ENCODE measurements around the gene DGAT2.

DGAT2 gene

DNA sequence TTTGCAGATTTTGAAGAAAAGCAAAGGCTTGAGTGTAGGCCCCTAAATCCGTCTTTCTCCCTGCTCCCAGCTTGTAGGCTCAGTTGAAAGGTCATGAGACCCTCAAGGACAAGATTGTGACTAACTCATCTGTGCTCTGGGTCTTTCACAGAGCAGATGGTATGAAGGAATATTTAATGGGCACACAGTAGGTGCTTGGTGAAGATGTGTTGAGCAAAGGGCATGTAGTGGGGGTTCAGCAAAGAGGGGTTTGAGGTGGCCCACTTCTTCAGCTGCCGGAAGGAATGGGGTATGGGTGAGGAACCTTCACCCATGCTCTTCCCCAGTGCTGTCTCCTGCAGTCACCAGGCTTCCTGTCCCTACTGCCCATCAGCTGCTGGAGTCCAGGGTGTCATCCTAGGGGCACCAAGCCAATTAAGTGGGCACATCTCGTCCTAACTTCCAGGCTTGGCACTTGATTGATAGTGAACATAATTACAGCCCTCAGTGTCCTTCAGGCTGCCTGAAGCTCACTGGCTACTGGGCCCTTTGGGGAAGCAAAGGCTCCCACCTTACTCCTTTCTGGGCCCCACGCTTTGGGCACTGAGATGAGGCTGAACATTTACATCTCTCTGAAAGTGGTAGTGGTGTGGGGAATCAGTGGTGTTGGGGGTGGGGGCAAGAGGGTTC is 15.0 kb downstream of the DGAT2 start:
- H3K4me1 ChIP-seq (ENCODE audit: control insufficient read depth in 1 of 2, insufficient read depth in 2 of 2, low read length in 2 of 2) = no peaks in the 10 kb centered on the region
- H3K27ac ChIP-seq (ENCODE audit: low read length) = no peak overlapping the region

DNA sequence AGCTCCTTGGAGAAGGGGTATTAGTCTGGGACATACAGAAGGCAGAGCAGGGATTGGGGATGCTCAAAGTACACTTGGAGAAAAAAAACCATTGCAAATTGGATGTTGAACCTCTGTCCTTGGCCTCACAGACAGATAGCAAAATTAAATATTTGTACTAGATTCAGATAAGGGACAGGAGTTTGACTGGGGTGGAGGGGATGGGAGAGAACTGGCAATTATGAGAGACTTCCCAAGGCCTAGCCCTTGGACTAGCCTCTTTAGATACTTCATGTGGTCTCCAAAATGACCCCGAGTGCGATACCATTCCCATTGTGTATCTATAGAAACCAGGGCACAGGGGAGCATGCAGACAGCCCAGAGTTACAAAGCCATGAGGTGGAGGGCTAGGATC is 15.5 kb downstream of the DGAT2 start:
- no peak overlapping the region for H3K27ac ChIP-seq (ENCODE audit: low read length)
- no peaks in the 10 kb centered on the region for H3K4me1 ChIP-seq (ENCODE audit: control insufficient read depth in 1 of 2, insufficient read depth in 2 of 2, low read length in 2 of 2)
- H3K9me3 ChIP-seq (ENCODE audit: control insufficient read depth in 1 of 2, low read length in 2 of 2) = no peaks in the 10 kb centered on the region
- no peak overlapping the region for H3K4me3 ChIP-seq (ENCODE audit: low read depth in 1 of 2, low read length in 2 of 2)
- no peaks in the 10 kb centered on the region for H3K27me3 ChIP-seq (ENCODE audit: low read depth, low read length)
- H3K36me3 ChIP-seq (ENCODE audit: control insufficient read depth in 1 of 2, insufficient read depth in 2 of 2, low read length in 2 of 2) = no peaks in the 10 kb centered on the region

More for the DNA sequence above, 15.0 kb downstream of the DGAT2 start:
- Histone ChIP-seq H3K9me3 (ENCODE audit: control insufficient read depth in 1 of 2, low read length in 2 of 2) (no peaks in the 10 kb centered on the region), H3K36me3 (ENCODE audit: control insufficient read depth in 1 of 2, insufficient read depth in 2 of 2, low read length in 2 of 2) (no peaks in the 10 kb centered on the region), H3K27me3 (ENCODE audit: low read depth, low read length) (no peaks in the 10 kb centered on the region), H3K4me3 (ENCODE audit: low read depth in 1 of 2, low read length in 2 of 2) (no peak overlapping the region)

DNA sequence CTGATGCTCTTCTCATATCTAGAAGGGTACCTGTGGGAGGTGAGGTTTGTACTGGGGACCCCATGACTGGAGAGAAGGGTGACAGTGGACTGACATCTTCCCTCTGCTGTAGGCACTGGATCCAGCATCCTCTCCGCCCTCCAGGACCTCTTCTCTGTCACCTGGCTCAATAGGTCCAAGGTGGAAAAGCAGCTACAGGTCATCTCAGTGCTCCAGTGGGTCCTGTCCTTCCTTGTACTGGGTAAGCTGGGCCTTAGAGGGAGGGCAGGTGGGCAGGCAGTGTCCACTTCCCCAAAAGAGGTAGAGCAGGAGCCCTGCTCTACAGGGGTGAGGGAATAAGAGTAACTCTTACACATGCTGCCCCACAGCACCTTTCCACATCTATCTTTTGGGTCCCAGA is 15.9 kb downstream of the DGAT2 start:
- Histone ChIP-seq H3K27me3 (ENCODE audit: low read depth, low read length) (no peaks in the 10 kb centered on the region), H3K4me1 (ENCODE audit: control insufficient read depth in 1 of 2, insufficient read depth in 2 of 2, low read length in 2 of 2) (no peaks in the 10 kb centered on the region), H3K4me3 (ENCODE audit: low read depth in 1 of 2, low read length in 2 of 2) (no peak overlapping the region), H3K36me3 (ENCODE audit: control insufficient read depth in 1 of 2, insufficient read depth in 2 of 2, low read length in 2 of 2) (no peaks in the 10 kb centered on the region), H3K27ac (ENCODE audit: low read length) (no peak overlapping the region), H3K9me3 (ENCODE audit: control insufficient read depth in 1 of 2, low read length in 2 of 2) (no peaks in the 10 kb centered on the region)

DNA sequence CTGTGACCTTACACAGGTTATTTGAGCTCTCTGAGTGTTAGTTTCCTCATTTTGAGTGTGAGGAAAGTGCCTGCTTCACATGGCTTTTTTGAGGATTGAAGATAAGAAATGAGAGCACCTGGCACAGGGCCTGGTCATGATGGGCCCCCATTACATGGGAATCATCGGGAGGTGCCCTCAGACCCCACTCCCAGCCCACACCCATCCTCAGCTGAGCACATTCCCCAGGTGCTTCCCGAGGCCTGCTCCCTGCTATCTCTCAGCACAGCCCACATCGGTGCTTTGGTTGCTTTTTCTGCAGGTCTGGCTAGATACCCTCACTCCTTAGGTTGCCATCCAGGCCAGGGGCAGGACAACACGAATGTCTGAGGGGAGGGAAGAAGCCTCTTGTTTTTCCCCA is 16.6 kb downstream of the DGAT2 start:
- Histone ChIP-seq H3K4me3 (ENCODE audit: low read depth in 1 of 2, low read length in 2 of 2) (no peak overlapping the region), H3K4me1 (ENCODE audit: control insufficient read depth in 1 of 2, insufficient read depth in 2 of 2, low read length in 2 of 2) (no peaks in the 10 kb centered on the region)

DNA sequence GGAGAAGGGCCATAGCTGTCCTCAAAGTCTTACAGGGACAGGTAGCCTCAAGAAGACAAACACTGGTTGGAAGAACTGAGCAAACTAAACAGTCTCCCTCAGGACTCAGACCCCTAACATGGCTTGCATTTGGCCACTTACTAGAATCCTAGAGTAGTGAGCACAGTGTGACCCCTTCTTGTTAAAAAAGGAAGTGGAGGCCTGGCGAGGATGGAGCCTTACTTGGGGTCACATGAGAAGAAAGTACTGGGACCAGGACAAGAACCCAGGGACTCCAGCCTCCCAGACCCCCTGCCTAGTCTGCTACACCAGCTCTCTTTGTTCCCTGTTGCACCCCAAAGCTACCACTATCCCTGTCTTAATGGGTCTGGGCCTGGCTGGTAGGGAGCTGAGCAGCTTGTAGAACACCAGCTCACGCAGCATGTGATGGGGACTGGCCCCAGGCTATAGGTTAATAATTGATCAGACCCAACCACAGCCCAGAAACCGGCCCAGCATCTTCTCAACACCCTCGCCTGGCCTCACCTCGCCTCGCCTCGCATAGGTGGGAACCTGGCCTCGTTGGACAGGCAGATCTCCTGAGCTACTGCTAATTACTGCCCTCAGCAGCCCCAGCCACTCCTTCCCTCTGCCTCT is 17.6 kb downstream of the DGAT2 start:
- Histone ChIP-seq H3K36me3 (ENCODE audit: control insufficient read depth in 1 of 2, insufficient read depth in 2 of 2, low read length in 2 of 2) (no peaks in the 10 kb centered on the region), H3K27me3 (ENCODE audit: low read depth, low read length) (no peaks in the 10 kb centered on the region), H3K4me3 (ENCODE audit: low read depth in 1 of 2, low read length in 2 of 2) (no peak overlapping the region), H3K27ac (ENCODE audit: low read length) (no peak overlapping the region), H3K4me1 (ENCODE audit: control insufficient read depth in 1 of 2, insufficient read depth in 2 of 2, low read length in 2 of 2) (no peaks in the 10 kb centered on the region), H3K9me3 (ENCODE audit: control insufficient read depth in 1 of 2, low read length in 2 of 2) (no peaks in the 10 kb centered on the region)

More for the DNA sequence above, 16.6 kb downstream of the DGAT2 start:
- Histone ChIP-seq H3K27me3 (ENCODE audit: low read depth, low read length) (no peaks in the 10 kb centered on the region), H3K9me3 (ENCODE audit: control insufficient read depth in 1 of 2, low read length in 2 of 2) (no peaks in the 10 kb centered on the region), H3K27ac (ENCODE audit: low read length) (no peak overlapping the region), H3K36me3 (ENCODE audit: control insufficient read depth in 1 of 2, insufficient read depth in 2 of 2, low read length in 2 of 2) (no peaks in the 10 kb centered on the region)

DNA sequence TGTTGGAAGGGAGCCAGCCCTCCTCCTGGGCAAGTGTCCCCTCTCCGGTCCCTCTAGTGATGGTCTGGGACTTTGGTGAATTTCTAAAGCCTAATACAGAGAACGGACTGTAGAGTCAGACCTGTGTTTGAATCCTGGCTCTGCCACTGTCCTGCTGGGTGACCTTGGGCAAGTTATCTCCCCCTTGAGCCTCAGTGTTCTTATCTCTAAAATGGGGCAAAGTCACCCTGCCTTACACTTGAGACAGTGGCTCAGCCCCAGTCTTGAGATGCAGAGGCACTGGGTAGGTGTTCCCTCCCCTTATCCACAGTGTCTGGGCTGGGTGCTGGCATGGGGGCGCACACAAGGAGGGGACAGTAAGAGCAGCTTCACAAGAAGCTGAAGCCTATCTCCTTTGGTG is 20.9 kb downstream of the DGAT2 start:
- no peaks in the 10 kb centered on the region for H3K9me3 ChIP-seq (ENCODE audit: control insufficient read depth in 1 of 2, low read length in 2 of 2)

DNA sequence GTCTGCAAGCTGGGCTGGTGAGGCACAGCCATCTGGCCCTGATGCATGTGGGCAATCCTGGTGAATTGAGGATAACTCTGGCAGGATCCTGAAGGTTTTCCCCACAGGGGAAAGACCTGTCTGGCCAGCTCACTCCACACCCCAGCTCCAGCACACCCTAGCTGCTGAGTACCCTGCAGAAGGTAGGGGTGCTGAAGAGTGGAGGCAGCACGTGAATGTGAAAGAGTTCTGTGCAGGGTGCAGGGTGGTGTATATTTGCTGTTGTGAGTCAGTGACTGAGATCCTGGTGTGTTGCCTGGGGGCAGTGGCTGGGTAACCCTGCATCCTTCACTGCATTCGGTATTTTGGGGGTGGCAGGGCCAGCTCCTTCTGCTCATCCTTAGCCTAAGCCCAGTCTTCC is 22.4 kb downstream of the DGAT2 start:
- Histone ChIP-seq H3K27ac (ENCODE audit: low read length) (no peak overlapping the region), H3K4me1 (ENCODE audit: control insufficient read depth in 1 of 2, insufficient read depth in 2 of 2, low read length in 2 of 2) (no peaks in the 10 kb centered on the region), H3K9me3 (ENCODE audit: control insufficient read depth in 1 of 2, low read length in 2 of 2) (no peaks in the 10 kb centered on the region), H3K36me3 (ENCODE audit: control insufficient read depth in 1 of 2, insufficient read depth in 2 of 2, low read length in 2 of 2) (no peaks in the 10 kb centered on the region), H3K4me3 (ENCODE audit: low read depth in 1 of 2, low read length in 2 of 2) (no peak overlapping the region), H3K27me3 (ENCODE audit: low read depth, low read length) (no peaks in the 10 kb centered on the region)

More for the DNA sequence above, 20.9 kb downstream of the DGAT2 start:
- Histone ChIP-seq H3K4me3 (ENCODE audit: low read depth in 1 of 2, low read length in 2 of 2) (no peak overlapping the region), H3K27me3 (ENCODE audit: low read depth, low read length) (no peaks in the 10 kb centered on the region), H3K27ac (ENCODE audit: low read length) (no peak overlapping the region), H3K4me1 (ENCODE audit: control insufficient read depth in 1 of 2, insufficient read depth in 2 of 2, low read length in 2 of 2) (no peaks in the 10 kb centered on the region), H3K36me3 (ENCODE audit: control insufficient read depth in 1 of 2, insufficient read depth in 2 of 2, low read length in 2 of 2) (no peaks in the 10 kb centered on the region)

DNA sequence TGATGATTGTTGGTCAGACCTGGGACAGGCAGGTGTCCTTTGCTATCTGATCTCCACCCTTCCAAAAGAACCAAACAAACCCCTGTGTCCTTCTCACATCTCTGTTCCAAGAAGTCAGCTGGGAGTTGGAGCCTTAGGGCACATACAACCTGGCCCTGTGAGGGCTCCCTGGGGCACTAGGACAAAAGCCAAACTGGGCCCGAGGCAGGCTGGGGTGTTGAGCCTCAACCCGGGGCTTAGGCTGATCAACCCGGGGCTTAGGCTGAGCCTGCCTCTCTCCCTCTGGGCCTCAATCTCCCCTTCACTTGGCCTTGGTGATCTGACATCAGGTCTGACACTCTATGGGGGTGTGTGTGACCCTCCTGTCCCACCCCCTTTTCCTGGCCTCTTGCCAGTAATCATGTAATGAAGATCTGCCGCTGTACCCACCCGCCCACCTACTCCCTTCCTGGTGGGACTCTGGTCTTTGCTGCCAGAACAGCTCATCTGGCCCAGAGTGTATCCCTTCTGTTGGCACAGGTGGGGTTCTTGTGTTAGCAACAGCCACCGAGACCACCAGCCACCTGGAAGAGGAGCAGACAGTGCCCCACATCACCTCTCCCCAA is 23.7 kb downstream of the DGAT2 start:
- no peaks in the 10 kb centered on the region for H3K9me3 ChIP-seq (ENCODE audit: control insufficient read depth in 1 of 2, low read length in 2 of 2)
- no peaks in the 10 kb centered on the region for H3K36me3 ChIP-seq (ENCODE audit: control insufficient read depth in 1 of 2, insufficient read depth in 2 of 2, low read length in 2 of 2)
- no peak overlapping the region for H3K4me3 ChIP-seq (ENCODE audit: low read depth in 1 of 2, low read length in 2 of 2)

DNA sequence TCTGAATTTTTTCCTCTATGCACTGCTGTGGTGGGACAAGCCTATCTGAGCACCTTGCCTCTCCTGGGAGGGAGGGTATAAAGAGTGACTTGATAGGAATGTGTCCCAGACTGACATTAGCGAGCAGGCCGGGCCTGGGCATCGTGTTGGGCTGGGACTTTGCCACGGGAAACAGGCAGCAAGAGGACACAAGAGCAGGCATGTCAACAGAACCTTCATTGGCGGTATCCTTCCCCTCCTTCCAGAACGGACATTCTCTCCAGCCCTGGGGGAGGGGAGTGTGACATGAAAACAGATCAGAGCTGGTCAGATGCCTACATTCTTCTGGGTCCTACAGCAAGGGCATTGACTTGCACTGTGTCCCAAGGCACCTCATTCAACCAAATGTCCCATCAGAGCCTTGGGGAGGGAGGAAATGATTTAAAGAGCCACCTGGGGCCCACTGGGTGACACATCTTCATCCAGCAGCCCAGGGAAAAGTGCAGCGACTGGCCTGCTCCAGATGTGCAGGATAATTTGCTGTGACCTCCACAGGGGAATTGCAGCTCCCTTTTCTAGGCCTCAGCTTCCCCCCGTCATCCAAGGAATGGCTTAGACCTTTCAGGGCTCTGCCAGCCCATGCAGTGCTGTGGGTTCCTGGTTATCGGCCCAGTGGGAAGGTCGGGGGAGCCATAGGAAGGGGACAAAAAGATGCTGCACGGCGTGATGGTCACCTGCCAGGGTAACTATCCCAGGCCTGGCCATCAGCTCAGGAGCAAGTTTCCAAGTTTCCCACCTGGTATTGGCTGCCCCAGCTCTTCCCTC is 24.6 kb downstream of the DGAT2 start:
- Histone ChIP-seq H3K4me1 (ENCODE audit: control insufficient read depth in 1 of 2, insufficient read depth in 2 of 2, low read length in 2 of 2) (no peaks in the 10 kb centered on the region), H3K4me3 (ENCODE audit: low read depth in 1 of 2, low read length in 2 of 2) (no peak overlapping the region), H3K27ac (ENCODE audit: low read length) (no peak overlapping the region), H3K9me3 (ENCODE audit: control insufficient read depth in 1 of 2, low read length in 2 of 2) (no peaks in the 10 kb centered on the region), H3K36me3 (ENCODE audit: control insufficient read depth in 1 of 2, insufficient read depth in 2 of 2, low read length in 2 of 2) (no peaks in the 10 kb centered on the region), H3K27me3 (ENCODE audit: low read depth, low read length) (no peaks in the 10 kb centered on the region)

More for the DNA sequence above, 23.7 kb downstream of the DGAT2 start:
- no peak overlapping the region for H3K27ac ChIP-seq (ENCODE audit: low read length)
- no peaks in the 10 kb centered on the region for H3K4me1 ChIP-seq (ENCODE audit: control insufficient read depth in 1 of 2, insufficient read depth in 2 of 2, low read length in 2 of 2)
- no peaks in the 10 kb centered on the region for H3K27me3 ChIP-seq (ENCODE audit: low read depth, low read length)

DNA sequence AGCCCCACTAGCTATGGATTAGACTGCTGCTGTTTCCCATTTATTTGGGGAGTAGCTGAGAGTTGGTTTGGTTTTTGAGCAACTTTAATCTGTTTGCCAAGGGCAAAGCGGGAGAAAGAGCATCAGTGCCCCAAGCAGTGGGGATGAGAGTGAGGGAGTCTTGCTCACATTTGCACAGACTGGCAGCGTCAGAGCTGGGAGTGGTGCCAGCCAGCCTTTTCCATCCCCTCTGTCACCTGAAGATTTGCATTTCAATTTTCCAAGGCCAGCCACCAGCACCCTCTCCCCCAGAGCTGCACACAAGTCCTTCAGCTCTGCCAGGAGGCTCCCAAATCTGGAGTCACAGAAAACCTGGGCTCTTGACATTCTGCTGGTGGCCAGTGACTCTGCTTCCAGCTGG is 25.4 kb downstream of the DGAT2 start:
- H3K9me3 ChIP-seq (ENCODE audit: control insufficient read depth in 1 of 2, low read length in 2 of 2) = no peaks in the 10 kb centered on the region
- H3K36me3 ChIP-seq (ENCODE audit: control insufficient read depth in 1 of 2, insufficient read depth in 2 of 2, low read length in 2 of 2) = no peaks in the 10 kb centered on the region
- H3K27me3 ChIP-seq (ENCODE audit: low read depth, low read length) = no peaks in the 10 kb centered on the region
- H3K27ac ChIP-seq (ENCODE audit: low read length) = no peak overlapping the region
- H3K4me1 ChIP-seq (ENCODE audit: control insufficient read depth in 1 of 2, insufficient read depth in 2 of 2, low read length in 2 of 2) = no peaks in the 10 kb centered on the region
- no peak overlapping the region for H3K4me3 ChIP-seq (ENCODE audit: low read depth in 1 of 2, low read length in 2 of 2)
